Bronchial epithelial cell (primary cell): ENCODE results near the gene NLRP10. TPM values are rescaled to one million over a fixed set of nuclear protein-coding genes. Genes with fewer than 3 reads are reported as not detected.
"Not testable (repeated sequence)": the region's sequence is repeated elsewhere in the genome, so short reads cannot be mapped to it uniquely, and the experiment has no call there.

Experiments
- DNase-seq: peaks from one replicate; pipeline ENCODE4 v3.0.0-alpha.2; 2010; ENCODE audit warnings: low read depth
- FAIRE-seq: peaks from 2 replicates; lab custom pipeline; 2011; peaks lifted over from hg19 to GRCh38; lab: Jason Lieb, UNC
- H3K27me3 ChIP-seq: 2 replicates; pipeline ENCODE4 v1.5.1; 2011; ENCODE audit warnings: low read length; ENCODE audit not compliant: control insufficient read depth, insufficient read depth
- H3K36me3 ChIP-seq: 2 replicates; pipeline ENCODE4 v1.5.1; 2011; ENCODE audit warnings: low read length; ENCODE audit not compliant: control insufficient read depth, insufficient read depth
- H3K4me3 ChIP-seq: 2 replicates; pipeline ENCODE4 v1.5.1; 2011; ENCODE audit warnings: mild to moderate bottlenecking, low read depth, low read length, control low read depth
- total RNA-seq: library from RNA; depleted of rRNA; stranded (reverse); fragments of >200 nt; gene quantifications from 2 replicates; pipeline ENCODE4 v1.2.1, GENCODE V29; 2014
- TF ChIP-seq, protein P1 (sequence below): IDR thresholded peaks from 2 replicates; pipeline ENCODE4 v1.5.1; 2011; ENCODE audit warnings: mild to moderate bottlenecking, moderate library complexity, low read length, control low read depth, inconsistent platforms; ENCODE audit not compliant: insufficient read depth, severe bottlenecking

Gene NLRP10
- total RNA-seq, 1 donor from 2014 or later = under 0.01 TPM

DNA sequence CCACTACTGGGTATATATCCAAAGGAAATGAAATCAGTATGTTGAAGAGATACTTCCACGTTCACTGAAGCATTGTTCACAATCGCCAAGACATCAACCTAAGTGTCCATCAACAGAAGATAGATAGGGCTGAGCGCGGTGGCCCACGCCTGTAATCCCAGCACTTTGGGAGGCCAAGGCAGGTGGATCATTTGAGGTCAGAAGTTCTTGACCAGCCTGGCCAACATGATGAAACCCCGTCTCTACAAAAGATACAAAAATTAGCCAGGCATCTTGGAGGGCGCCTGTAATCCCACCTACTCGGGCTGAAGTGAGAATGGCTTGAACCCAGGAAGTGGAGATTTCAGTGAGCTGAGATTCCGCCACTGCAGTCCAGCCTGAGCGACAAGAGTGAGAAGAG lies 34.5 kb upstream of the NLRP10 start:
- no peak for DNase-seq
- Histone ChIP-seq H3K4me3 (no peak overlapping the region), H3K36me3 (peaks cover 7% of the 10 kb centered on the region), H3K27me3 (no peaks in the 10 kb centered on the region)
- TF ChIP-seq, protein P1, sequence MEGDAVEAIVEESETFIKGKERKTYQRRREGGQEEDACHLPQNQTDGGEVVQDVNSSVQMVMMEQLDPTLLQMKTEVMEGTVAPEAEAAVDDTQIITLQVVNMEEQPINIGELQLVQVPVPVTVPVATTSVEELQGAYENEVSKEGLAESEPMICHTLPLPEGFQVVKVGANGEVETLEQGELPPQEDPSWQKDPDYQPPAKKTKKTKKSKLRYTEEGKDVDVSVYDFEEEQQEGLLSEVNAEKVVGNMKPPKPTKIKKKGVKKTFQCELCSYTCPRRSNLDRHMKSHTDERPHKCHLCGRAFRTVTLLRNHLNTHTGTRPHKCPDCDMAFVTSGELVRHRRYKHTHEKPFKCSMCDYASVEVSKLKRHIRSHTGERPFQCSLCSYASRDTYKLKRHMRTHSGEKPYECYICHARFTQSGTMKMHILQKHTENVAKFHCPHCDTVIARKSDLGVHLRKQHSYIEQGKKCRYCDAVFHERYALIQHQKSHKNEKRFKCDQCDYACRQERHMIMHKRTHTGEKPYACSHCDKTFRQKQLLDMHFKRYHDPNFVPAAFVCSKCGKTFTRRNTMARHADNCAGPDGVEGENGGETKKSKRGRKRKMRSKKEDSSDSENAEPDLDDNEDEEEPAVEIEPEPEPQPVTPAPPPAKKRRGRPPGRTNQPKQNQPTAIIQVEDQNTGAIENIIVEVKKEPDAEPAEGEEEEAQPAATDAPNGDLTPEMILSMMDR = no peak
- no peak for FAIRE-seq

DNA sequence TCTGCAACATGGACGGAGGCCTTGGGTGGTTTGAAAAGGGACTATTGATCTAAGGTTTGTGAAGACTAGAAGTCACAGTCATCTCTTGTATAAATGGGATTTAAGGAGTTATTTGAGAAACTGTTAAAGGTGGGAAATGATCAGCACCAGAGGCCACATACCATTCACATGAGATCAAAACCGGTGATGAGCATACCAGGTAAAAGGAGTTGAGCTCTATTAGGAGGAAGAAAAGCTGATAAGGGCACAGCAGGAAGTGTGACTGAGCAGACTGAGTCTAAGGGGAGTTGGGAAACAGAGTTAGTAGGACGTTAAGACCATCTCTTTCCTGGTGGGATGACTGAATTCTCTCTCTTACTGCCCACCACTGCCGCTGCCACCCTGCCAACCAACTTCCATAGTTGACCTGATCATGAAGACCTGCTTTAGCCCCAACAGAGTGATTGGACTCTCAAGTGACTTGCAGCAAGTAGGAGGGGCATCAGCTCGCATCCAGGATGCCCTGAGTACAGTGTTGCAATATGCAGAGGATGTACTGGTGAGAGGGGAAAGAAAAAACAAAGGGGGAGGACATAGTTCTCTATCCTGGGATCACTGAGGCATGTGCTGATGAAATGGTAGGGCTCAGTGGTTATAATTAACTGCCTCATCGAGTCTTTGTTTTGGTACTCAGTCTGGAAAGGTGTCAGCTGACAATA lies 29.5 kb upstream of the NLRP10 start:
- DNase-seq (no peak), FAIRE-seq (no peak)
- TF ChIP-seq, protein P1 = no peak
- no peaks in the 10 kb centered on the region for H3K27me3 ChIP-seq
- no peak overlapping the region for H3K4me3 ChIP-seq
- H3K36me3 ChIP-seq = peaks cover 21% of the 10 kb centered on the region

DNA sequence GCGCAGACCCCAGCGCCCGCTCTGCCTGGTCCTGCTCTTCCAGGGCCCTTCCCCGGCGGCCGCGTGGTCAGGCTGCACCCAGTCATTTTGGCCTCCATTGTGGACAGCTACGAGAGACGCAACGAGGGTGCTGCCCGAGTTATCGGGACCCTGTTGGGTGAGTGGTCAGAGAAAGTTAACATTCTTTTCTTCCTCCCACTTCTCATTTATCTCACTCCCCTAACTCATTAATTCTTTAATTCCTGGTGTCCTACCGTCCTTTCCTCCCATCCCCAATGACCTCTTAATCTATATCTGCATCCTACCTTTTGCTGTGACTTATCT lies 22.3 kb upstream of the NLRP10 start:
- not testable (repeated sequence) for DNase-seq, H3K27me3 ChIP-seq, FAIRE-seq, H3K36me3 ChIP-seq
- peak overlapping the region; percentile 50 for H3K4me3 ChIP-seq

DNA sequence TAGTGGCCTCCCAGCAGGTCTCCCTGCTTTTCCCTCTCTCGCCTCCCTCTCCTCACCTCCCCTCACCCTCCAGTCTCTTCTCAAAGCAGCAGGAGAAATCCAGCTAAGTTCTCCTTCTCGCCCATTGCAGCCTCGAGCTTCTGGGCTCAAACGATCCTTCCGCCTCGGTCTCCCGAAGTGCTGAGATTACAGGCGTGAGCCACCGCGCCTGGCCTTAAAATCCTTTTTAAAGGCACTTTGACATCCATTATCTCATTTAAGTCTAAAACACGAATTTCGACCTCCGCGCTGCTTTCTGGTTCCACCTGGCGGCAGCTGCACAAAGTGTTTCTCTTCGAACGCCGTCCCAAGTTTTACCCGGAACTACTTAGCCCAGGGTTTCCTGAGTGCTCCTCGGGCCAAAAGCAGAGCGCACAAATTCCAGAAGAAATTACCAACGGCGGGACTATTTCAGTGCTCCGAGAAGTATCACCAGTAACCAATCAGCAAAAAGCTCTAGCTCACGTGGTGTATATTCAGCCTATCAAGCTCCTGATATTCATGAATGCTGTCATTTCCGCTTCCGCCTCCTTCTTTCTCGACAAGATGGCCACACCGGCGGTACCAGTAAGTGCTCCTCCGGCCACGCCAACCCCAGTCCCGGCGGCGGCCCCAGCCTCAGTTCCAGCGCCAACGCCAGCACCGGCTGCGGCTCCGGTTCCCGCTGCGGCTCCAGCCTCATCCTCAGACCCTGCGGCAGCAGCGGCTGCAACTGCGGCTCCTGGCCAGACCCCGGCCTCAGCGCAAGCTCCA lies 21.7 kb upstream of the NLRP10 start, which contains the start of gene EIF3F:
Gene EIF3F (plus strand): TSS at position 570 of the 792 bp plus-strand sequence. CDS start 16 bp downstream, at position 586.
- Histone ChIP-seq H3K27me3 (no peaks in the 10 kb centered on the region), H3K4me3 (peak within 1 kb of the TSS; percentile 50), H3K36me3 (peaks cover 5% of the 10 kb centered on the region)
- peak; percentile 97 for FAIRE-seq
- DNase-seq = peak; percentile 100
- TF ChIP-seq, protein P1 = peak; percentile 83

DNA sequence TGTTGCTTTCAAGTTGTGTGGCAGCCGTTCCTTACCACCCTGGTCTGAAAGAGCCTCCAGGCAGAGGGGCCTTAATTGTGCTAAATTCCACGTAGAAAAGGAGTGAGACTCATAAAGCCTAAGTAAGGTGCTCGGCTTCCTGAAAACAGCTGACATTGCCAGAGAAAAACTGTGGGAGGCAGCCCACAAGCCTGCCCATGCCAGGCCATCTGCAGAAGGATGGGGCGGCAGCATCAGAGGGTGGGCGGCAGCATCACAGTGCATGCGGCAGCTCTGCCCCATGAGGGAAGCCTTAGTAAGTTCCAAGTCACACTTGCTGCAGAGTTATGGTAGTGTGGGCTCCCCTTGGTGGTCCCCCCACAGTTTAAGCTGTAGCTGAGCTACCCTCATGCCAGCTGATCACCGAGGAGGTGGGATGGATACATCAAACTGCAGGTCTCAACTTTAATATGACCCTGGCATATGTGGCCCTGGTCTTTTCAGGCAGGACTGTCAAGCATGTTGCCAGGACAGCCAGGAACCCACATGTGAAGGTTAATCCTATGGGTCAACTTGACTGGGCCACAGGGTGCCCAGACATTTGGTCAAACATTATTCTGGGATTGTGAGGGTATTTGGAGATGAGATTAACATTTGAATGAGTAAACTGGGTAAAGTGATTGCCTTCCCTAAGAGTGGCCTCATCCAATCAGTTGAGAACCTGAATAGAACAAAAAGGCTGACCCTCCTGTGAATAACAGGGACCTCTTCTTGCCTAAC lies 18.8 kb upstream of the NLRP10 start:
- peaks cover 2% of the 10 kb centered on the region for H3K36me3 ChIP-seq
- TF ChIP-seq, protein P1 = no peak
- no peaks in the 10 kb centered on the region for H3K27me3 ChIP-seq
- DNase-seq (no peak), FAIRE-seq (no peak)
- no peak overlapping the region for H3K4me3 ChIP-seq
